ENCODE data around the gene SLC40A1.

Gene SLC40A1

DNA sequence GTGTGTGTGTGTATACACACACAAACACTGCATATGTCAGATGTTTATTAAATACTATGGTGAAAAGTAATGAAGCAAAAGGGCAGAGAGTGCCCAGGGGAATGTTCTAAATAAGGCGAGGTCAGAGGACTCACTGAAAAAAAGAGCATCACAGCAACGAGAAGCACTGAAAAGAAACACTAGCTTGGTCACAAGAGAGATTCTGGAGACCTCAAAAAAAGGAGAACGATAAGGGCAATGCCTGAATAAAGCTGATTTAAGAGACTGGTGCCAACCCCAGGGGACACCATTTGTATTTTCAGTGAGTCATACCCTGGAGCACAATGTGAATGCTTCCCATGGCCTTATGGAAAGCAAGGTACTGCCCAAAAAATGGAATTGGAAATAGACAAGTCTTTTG, 14.5 kb downstream of the SLC40A1 start:
- no peak for DNase-seq

DNA sequence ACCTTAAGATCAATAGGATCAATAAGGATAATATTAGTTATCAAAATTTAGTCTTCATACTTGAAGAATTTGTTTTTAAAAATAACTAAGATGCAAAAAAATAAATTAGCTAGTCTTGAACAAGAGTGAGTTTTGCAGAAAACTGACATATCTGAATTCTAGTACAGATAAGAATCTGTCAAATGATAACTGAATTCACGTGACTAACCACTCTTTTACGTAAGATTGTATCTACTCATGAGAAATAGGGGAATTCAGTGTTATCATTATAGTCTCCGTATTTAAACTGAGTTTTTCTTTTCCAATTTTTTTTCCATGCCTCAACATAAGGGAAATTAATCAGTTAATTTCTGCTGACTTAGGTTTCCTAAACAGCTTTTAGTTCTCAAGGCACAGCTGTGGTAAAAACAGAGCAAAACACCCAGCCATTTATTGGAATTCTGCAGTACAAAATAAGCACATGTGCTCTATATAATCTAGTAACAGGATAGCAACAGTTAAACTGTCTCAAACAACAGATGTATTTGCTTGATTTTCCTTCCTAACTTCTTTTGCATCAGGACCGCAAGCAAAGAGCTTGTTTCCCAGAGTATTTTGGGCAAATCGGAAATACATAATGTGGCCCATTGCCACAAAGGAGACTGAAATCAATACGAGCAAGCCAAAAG, 19.1 kb downstream of the SLC40A1 start:
- no peak for DNase-seq

DNA sequence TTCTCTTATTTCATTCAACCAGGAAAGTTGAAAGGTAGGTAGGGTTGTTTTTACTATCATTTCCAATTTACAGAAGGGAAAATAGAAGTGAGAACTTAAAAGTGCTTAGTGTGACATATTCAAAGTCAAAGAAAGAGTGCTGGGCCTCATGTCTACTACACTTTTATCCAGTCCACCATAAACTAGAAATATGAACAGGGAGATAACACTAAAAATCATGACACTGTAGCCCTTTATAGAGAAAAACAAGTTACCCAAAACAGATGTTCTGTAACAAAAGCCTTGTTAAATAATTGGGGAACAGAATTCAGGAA, 20.4 kb downstream of the SLC40A1 start:
- DNase-seq: no peak

DNA sequence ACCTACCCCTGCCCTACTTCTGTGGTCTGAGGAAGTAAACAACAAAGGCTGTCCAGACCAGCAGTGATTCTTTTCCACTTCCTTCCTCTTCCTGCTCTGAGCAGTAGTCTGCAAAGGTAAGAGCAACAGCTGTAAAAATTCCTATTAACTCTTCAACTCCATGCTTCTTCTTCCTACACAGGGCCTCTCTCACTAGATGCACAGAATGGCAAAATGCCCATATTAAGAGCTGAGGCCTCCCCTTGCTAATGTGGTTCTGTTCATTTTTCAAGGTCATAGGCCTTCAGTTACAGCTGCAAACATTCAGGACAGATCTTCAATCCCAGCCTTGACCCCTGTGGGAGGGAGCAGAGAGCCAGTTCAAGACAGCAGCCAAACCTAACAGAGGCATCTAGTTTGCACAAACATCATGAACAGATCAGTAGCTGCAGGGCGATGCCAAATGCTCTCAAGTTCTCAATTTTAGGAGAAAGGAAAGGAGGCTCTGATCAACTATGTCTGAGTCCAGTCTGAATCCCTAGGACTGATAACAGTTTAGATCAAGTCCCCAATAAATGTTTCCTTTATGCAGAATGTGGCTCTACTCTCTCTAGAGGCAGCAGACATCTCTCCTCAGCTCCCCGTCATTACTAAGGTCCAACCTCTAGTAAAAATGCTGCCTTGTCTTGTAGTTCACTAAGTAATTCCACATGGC, 20.9 kb downstream of the SLC40A1 start:
- DNase-seq: no peak

DNA sequence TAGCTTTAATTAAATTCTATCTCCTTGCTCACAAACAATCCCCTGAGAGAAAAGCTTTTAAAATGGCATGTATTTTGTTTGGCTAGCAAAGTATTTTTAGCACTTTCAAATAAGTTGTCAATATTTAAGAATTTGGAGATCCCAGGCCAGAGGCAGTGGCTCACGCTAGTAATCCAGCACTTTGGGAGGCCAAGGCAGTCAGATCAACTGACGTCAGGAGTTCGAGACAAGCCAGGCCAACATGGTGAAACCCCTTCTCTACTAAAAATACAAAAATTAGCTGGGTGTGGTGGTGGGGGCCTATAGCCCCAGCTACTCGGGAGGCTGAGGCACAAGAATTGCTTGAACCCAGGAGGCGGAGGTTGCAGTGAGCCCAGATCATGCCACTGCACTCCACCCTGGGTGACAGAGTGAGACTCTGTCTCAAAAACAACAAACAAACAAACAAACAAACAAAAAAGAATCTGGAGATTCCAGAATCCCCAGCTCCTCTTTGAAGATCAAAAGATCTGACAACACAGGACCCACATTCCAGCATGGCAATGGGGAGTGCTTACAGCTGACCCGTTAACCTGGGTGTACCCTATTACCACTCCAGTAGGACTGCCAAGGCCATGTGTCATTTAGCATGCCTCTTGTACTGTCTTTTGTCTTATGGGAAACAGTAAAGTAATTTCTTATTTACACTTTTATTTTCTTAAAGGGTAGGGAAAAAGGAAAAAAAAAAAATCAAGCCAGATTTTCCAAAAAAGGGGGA, 21.9 kb downstream of the SLC40A1 start:
- DNase-seq: no peak

DNA sequence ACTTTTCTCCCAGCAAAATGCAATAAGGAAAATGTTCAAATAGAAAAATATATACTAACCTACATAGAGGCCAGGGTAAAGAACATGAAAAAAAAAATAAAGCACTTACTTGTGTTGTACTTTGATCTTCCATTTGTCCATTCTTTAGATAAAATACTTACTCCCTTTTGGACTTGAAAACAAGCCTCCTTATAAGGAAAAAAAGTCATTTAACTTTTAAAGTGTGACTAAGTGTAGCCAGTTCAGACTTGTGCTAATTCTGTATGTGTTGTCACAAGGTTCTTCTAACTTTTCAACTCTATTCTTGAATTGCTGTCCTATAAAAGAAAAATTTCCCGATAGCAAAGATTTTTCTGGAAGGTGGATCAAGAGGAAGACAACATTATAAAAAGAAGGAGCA, 23.2 kb downstream of the SLC40A1 start:
- no peak for DNase-seq

DNA sequence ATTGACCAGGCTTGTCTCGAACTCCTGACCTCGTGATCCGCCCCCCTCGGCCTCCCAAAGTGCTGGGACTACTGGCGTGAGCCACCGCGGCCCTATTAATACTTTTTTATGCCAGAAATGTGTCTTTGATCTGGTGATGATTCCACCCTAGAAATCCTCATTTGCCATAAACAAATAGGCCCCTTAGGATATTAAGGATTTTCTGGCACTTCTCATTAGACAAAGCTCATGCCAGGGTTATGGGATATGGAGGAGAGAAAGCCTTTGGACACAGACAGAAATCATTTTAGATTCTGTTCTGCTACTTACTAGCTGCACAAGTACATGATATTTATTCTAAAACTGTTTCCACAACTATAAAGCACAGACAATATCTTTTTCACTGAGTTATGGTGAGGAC, 24.1 kb downstream of the SLC40A1 start:
- no peak for DNase-seq

DNA sequence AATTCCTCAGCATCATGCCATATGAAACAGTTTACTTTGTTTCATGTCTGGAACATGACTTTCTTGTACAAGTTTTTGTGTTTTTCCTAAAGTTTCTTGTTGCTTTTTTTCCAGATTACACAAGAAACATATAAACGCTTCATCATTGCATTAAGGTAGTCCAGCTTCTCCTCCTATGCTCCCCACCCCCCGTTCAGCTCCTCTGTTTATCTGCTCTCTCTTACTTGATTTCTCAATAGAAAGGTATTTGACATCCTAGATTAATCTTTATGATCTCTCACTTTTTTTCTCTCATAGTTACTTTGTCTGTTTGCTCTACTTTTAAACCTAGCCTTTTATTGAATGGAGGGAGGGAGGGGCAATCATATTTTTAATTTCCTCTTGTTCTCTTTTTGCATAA, 25.4 kb downstream of the SLC40A1 start:
- DNase-seq: no peak

DNA sequence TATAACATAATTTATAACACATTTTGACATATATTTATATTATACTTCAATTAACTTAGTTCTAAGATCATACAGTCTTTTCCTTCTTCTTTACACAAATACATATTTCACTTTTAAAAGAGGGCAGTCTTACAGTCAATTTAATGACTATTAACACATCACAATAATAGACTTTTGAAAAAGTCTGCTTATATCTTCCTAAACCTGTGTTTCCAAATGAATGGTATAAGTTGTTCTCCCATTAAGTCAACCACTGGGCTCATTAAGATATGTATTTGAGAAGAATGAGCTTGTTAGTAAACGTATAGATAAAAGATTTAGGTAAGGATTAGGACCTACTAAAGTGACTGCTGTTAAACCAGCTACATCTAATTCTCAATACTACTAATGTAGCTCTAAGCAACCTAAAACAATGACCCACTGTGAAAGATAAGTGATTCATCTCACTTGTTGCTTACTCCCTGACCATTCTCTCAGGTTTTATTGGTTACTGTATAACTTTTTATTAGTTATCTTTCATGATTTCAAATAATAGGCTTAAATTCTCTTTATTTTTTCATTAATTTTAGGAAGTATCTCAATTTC, 27.0 kb downstream of the SLC40A1 start:
- DNase-seq: no peak

DNA sequence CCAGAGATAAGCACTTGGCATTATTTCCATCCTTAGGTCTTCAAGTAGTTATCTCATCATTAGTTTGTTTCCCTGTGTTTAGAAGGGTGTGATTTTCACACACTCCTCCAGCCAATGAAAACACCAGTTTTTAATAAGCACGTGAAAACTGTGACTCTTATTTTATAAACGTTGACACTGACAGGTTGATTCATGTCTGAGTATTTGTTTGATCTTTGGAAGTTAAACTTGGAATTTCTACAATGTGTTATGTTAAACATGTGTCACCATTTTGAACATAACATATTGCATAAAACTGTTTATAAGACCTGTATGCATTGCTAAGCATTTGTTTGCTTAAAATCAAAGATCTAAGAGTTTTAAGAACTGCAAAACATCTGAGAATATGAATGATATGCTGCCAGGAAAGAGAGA, 27.6 kb downstream of the SLC40A1 start:
- no peak for DNase-seq

DNA sequence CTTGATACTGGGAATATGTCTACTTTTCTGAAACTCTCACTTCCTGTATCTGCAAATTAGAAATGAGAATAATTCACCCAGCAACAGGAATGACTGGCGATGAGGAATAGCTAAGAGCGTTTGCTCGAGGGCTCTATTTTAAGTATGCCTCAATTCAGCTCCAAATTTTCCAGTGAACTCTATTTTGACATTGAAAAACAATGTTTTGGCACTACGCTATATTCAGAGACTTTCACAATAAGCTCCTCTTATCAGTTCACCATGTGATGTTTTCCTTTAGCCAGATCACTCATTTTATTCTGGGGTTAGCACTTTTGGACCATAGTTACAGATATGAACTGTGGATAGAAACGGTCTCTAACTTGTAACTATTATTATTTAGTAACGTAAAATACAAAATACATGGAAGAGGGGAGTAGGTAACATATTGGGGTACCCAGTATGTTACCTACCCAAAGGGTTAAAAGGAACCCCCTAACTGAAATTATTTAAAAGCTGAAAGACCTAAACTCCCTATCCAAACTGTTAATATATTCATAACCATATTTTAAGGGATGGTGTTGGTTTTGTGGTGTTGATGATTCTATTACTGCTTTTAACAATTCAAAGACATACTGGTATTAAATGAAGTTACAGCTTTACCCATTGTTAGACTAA, 28.1 kb downstream of the SLC40A1 start:
- DNase-seq: no peak

DNA sequence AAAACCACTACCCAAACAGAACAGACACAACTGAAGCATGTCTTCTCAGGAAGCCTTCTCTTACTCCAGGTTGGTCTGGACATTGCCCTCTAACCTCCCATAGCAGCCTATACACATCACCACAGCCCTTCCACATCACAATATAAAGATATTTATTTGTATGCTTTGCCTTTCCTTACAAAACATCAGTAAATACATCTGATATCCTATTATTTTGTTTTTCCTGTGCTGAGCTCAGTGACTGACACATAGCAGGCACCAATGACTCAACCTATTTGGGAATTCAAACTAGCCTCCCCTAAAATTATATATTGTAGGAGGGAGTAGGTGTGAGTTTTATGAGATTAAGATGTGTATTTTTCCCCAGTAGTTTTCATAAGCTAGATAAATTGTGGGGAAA, 28.8 kb downstream of the SLC40A1 start:
- DNase-seq: no peak

DNA sequence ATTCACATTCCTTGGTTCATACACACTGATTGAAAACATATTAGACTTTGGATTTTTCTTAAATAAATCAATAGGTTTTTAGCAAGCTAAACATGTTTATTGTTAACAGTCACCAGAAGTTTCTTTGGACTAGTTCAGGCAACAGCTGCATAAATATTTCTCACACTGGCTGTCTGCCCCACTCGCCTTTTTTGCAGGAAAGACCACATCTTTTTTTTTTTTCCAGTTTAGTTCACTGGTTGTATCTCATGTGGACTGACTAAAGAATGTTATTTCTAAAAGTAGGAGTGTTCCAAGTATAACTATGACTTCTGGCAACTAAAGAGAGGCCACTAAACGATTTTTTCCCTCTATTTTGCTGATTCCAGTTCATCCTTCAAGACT, 31.1 kb downstream of the SLC40A1 start:
- DNase-seq: no peak

DNA sequence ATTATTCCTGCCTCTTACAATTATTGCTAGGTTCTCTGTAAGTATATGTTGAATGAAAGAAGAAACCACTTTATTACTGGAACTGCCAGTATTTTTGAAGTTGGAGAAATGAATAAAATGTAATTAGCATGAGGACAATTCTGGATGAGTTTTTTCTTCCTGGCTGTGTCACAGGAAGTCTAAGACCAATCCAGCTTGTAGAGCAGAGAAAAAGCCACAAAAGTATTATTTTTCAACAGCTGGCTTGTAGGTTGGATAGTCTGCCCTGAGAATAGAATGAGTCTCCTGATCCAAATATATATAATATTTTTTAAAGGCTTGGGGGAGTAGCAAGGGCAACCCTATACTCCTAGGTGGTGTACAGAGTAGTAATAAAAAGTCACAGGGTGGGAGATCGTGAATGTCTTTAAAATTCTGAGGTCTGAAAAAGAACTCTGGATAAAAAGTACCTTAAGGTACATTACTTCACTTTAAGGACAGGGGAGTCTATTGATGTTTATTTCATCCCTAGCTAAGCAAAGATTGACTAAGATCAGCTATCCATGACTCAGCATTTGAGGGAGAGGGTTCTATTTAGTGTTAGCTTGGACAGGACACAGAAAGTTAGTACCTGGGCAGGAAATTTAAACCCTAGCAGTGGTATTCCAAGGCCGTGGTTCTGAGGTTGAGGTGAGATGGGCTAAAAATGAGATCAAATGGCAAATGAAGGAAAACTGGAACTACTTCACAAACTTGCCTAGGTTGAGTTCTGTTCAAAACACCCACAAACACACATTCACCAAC, 31.7 kb downstream of the SLC40A1 start:
- no peak for DNase-seq

DNA sequence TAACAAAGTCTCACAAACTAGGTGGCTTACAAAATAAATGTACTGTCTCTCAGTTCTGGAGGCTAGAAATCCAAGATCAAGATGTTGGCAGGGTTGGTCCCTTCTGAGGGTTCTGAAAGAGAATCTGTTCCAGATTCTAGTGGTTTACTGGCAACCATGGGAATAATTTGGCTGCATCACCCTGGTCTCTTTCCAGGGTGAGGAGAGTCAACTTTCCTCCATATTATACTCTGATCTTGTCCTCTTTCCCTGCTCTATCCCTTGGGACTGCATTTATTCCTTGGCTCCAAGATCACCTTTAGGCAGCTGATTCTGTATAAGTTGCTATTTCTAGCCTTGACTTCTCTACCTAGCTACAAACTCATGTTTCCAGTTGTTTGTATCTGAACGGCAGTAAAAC, 35.2 kb downstream of the SLC40A1 start:
- no peak for DNase-seq

DNA sequence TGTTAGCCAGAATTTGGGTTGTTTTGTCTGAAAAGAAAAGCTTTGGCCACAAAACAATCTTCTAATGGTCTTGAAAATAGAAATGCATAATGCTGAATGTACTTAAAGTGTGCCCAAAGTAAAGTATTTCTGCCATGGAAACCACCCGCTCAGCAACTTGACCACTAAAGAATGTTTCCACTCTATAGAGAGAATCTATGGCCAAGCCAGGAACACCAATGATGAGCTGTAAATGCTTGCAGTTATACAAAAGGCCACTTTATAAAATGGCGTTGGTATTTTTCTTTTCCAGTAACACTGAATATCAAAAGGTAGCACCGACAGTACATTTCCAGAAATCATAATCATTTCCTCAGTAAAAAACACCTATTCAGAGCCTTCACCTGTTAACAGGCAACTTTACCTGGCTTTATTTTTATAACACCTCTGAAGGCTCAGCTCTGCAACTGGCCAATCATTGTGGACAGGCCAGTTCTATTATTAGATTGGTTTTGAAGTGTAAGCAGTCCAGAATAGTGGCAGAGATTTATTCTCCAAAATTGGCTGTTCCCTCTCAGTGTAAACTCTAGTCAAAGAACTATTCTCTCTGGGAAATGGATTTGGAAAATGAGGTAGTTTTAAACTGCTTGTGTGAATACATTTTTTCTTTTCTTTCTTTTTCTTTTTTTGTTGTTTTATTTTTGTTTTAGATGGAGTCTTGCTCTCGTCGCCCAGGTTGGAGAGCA, 36.1 kb downstream of the SLC40A1 start:
- no peak for DNase-seq

DNA sequence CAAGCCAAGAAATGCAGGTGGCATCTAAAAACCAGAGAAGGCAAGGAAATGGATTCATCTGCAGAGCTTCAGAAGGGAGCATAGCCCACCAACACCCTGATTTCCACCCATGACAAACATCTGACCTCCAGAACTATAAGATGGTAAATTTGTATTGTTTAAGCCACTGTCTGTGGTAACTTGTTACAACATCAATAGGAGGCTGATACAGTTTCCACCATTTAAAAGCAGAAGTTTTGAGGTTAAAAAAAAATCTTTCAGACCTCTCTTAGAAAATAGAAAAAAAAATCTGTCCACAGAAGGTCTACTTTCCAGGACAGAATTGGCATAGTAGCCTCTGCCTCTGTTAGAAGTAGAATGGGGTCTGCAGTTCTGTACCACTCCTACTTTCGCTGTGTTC, 37.2 kb downstream of the SLC40A1 start:
- no peak for DNase-seq

DNA sequence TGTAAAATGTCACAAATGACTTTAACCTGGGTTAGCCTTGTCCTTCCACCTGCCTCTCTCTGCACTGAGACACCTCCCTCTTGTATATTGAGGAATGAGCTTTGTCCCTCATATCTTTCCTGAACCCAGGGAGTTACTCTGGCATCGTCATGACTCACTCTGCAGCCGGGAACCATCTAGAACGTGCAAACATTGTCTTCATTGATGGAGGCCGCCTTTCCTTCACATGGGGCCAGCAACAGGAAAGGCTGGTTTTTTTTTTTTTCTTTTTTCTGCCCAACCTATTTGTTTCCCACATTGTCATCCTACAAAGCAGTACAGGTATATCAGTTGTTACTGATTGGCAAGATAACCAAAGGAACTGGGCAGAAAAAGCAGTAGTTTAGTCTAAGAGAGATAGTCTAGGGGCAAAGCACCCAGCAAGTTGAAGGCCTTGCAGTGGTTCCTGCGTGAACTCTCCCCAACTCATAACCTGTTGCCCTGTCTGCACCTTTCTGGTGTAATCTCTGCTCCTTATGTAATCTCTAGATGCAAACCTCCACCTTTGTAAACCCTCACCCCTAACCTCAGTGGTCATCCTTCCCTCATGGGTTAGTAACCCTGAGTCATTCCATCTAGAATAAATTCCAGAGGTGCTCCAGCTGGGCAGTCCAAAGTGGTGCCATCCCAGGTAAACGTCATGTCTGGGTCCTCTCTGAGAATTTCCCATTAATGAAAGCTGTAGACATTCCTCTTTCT, 38.3 kb downstream of the SLC40A1 start:
- no peak for DNase-seq

DNA sequence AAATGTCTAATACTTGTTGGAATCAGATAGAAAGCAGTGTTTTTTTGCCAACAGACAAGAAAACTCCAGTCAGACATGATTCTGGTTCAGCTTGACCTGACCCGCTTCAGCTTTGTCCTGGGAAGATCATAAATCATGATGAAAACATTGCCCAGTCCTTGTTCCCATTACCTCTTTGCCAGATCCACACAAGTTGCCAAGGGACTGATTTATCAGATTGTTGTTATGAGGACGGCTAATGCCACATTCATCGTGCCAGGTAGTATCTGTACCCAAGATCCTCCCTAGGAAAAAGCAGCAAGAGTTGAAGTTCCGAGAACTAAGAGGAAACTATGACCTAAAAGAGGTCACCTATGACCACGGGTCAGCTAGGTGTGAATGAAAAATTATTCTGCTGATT, 39.0 kb downstream of the SLC40A1 start:
- DNase-seq: no peak

DNA sequence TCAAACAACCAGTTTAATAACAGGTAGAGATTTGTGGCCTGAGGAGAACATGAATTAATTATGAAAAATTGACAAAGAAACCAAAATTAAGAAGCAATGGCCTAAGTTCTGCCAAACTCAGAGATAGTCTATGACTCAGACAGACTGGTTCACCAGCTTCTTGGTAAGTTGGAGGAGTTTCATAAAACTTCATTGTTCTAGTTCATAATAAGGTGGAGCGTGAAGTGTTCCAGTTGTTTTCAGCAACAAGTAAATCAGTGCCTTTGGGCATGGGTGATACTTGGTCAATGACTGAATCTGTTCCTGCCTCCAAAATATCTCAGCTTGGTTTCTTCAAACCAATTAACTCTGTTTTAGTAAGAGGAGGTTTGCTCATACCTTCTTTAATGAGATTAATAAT, 40.0 kb downstream of the SLC40A1 start:
- DNase-seq: no peak

DNA sequence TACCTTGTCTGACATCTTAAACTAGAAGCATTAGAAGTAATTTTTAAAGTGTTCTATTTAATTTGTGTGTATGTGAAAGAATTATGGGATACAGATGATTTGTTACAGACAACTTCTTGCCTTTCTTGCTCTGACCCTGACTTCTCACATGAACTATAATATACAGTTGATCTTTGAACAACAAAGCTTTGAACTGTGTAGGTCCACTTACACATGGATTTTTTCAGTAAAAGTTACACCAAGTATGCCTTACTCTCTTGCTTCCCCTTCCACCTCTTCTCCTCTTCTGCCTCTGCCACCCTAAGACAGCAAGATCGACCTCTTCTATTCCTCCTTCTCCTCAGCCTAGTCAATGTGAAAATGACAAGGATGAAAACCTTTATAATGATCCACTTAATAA, 42.2 kb downstream of the SLC40A1 start:
- DNase-seq: no peak

Measured in KG1 (cell line).